Heart left ventricle (tissue), 16 donors: Measurements from ENCODE around the gene POLD2. TPM values are rescaled to one million over a fixed set of nuclear protein-coding genes. Genes with fewer than 3 reads are reported as not detected.

Experiments
- ATAC-seq, 4 donors: fragments of 200-7000 bp; cut with Tn5 transposase; one replicate each; pipeline ENCODE4 v1.9.1; 2020 to 2022; ENCODE audit warnings: moderate library complexity in 4 of 4, mild to moderate bottlenecking in 3 of 4, moderate number of reproducible peaks in 1 of 4
- DNase-seq, 5 donors: peaks; one replicate each; pipeline ENCODE4 v3.0.0-alpha.2; 2020
- H3K27ac ChIP-seq, 12 donors: fragments of 200-600 bp; sonication (generic) in 4 of 12; one replicate each; pipeline versions ENCODE4 v1.5.0 to v1.8.0; 2016 to 2022; ENCODE audit warnings: mild to moderate bottlenecking in 2 of 12
- H3K27me3 ChIP-seq, 9 donors: fragments of 200-600 bp; sonication (generic) in 2 of 9; one replicate each; pipeline versions ENCODE4 v1.5.1 to v1.8.0; 2016 to 2022; ENCODE audit warnings: mild to moderate bottlenecking in 3 of 9
- H3K36me3 ChIP-seq, 9 donors: fragments of 200-600 bp; sonication (generic) in 2 of 9; one replicate each; pipeline versions ENCODE4 v1.5.0 to v1.8.0; 2018 to 2022; ENCODE audit warnings: mild to moderate bottlenecking in 2 of 9
- H3K4me1 ChIP-seq, 12 donors: fragments of 200-600 bp; sonication (generic) in 4 of 12; one replicate each; pipeline versions ENCODE4 v1.5.0 to v1.8.0; 2016 to 2022; ENCODE audit warnings: mild to moderate bottlenecking in 3 of 12
- H3K4me3 ChIP-seq, 12 donors: fragments of 200-600 bp; sonication (generic) in 4 of 12; one replicate each; pipeline versions ENCODE4 v1.5.0 to v1.8.0; 2017 to 2022; ENCODE audit warnings: mild to moderate bottlenecking in 9 of 12, moderate library complexity in 4 of 12
- H3K9me3 ChIP-seq, 12 donors: fragments of 200-600 bp; sonication (generic) in 4 of 12; one replicate each; pipeline versions ENCODE4 v1.5.0 to v1.8.0; 2016 to 2022; ENCODE audit warnings: mild to moderate bottlenecking in 1 of 12
- CTCF ChIP-seq, 12 donors: fragments of 200-600 bp; sonication (generic) in 4 of 12; IDR thresholded peaks; one replicate each; pipeline versions ENCODE4 v1.5.0 to v1.8.0; 2018 to 2022; ENCODE audit warnings: antibody characterized with exemption in 12 of 12, mild to moderate bottlenecking in 5 of 12
- POLR2A ChIP-seq, 2 donors: fragments of 450-650 bp; IDR thresholded peaks; one replicate each; pipeline ENCODE4 v1.6.1; 2017; ENCODE audit warnings: antibody characterized with exemption in 2 of 2, mild to moderate bottlenecking in 2 of 2, moderate library complexity in 2 of 2
- WGBS, 4 donors: extraction: QIAGEN DNeasy Blood & Tissue Kit in 2 of 4; methylation state at CpG; one replicate each; pipeline versions ENCODE4 v1.1.5 to v1.1.7; 2013 to 2018; 5-methylcytosine and 5-hydroxymethylcytosine counted together
- intact Hi-C, 10 donors: fragments of 100-400 bp; cut with DNase I; formaldehyde crosslinking; loops; one replicate each; pipeline versions ENCODE4 v1.11.1 to v1.14.2; 2022
- polyA plus RNA-seq, 2 donors: library from polyadenylated mRNA; stranded (reverse); fragments of 200-250 nt; gene quantifications; one replicate each; pipeline ENCODE4 v1.2.3, GENCODE V29; 2013
- total RNA-seq, 9 donors: library from RNA; depleted of rRNA in 2 of 9; stranded (reverse); fragments of >200 nt in 2 of 9; fragmentation: NEBNext Ultra II Directional in 3 of 9; extraction: Animal tissue kit (Norgen Biotek cat#: 25700) in 3 of 9; gene quantifications; one replicate each; pipeline versions ENCODE4 v1.1.0 to v1.2.4, GENCODE V29; 2016 to 2023
- donor health status: ischemic (EF 13 %, LVEDD 7.1; RV severe dilation, severe dysfunction).
- donor health status: healthy with polysubstance abuse.
- donor health status: DM: no; HTN: yes; CAD: no.
- donor health status: DM: no; HTN: no; CAD: no.
- donor health status: ischemic (EF 25% LVEDD 6.9; RV normal size, moderate dysfunction).
- donor health status: ischemic (EF 25% LVEDD 5.7; RV mildly dilated, moderate dysfunction).
- donor health status: healthy.
- donor health status: DM: yes; HTN: yes; CAD: no.
- donor health status: ischemic (EF 35%, LVEDD 5.7; RV mildly dilated, moderate dysfunction).
- donor health status: nonischemic (EF 11% LVEDD 7.7; RV severe dilation, severe dysfunction).
- donor health status: DM: yes; HTN: yes; CAD: no.
- donor health status: PGD.
- donor health status: ischemic (EF 29% LVEDD 5.4; RV normal size, mild dysfunction).
- donor health status: nonischemic (EF 23%, LVEDD 6.1; RV moderate dilation, normal function).

POLD2 gene
- total and polyA plus RNA-seq, 11 donors, result 67.0 to 176 (median 89.2) TPM

DNA sequence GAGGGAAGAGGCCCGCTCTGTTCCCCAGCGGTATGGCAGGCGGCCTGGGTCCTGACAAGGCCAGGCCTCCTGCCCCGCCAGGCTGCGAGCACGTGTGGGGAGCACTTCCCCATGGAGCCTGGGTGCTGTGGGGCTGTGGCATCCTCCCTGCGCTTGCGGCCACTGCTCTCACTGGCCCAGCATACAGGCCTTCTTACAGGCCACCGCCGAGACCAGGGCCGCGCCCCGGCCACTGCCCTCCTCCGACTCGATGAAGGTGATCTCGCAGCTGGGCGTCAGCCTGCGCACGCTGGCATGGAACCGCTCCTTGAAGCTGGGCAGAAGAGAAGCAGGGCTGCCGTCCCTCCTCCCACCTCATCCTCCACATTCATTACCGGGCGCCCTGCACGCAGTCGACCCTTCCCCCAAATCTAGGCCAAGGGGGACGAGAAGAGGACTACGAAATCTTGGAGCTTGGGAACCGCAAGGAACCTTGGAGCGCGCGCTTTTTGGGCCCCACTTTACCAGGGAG lies 21.7 kb upstream of the POLD2 start:
- TF ChIP-seq POLR2A (IDR thresholded peaks at IDR 0.05) (no peak), CTCF (IDR thresholded peaks at IDR 0.05) (no peak)

GRCh38 chr7:44144426-44144967 lies 21.1 kb upstream of the POLD2 start:
- intact Hi-C loops, result loop anchor here in 1 of 10 donors (5.0 kb wide), 1 partner anchor 48 kb away; no protein-coding TSS in a partner anchor
- TF ChIP-seq CTCF (IDR thresholded peaks at IDR 0.05) (no peak), POLR2A (IDR thresholded peaks at IDR 0.05) (no peak)
- DNase-seq (no peak), ATAC-seq (no peak)
- Histone ChIP-seq H3K4me3 (no peak overlapping the region), H3K27me3 (peaks cover 0 to 18% (median 0%) of the 10 kb centered on the region in 9 donors), H3K36me3 (no peaks in the 10 kb centered on the region), H3K9me3 (no peaks in the 10 kb centered on the region), H3K27ac (no peak overlapping the region), H3K4me1 (peaks cover 0 to 22% (median 12%) of the 10 kb centered on the region in 12 donors)
- WGBS, 4 donors, result 84 to 93% (median 91%) methylated on average over 6 of the region's 6 CpGs

More for the DNA sequence above, 21.7 kb upstream of the POLD2 start:
- DNase-seq (no peak), ATAC-seq (no peak)
- Histone ChIP-seq H3K4me1 (peaks cover 0 to 22% (median 12%) of the 10 kb centered on the region in 12 donors), H3K9me3 (no peaks in the 10 kb centered on the region), H3K36me3 (no peaks in the 10 kb centered on the region), H3K4me3 (peak overlapping the region in 10 of 12 donors; percentile 44 to 68 (median 54)), H3K27ac (no peak overlapping the region), H3K27me3 (peaks cover 0 to 18% (median 0%) of the 10 kb centered on the region in 9 donors)
- intact Hi-C loops, result loop anchor here in 2 of 10 donors (5.0 kb wide), 1 partner anchor 47 kb away; no protein-coding TSS in a partner anchor
- WGBS, 4 donors, result 71 to 78% (median 75%) methylated on average over 18 to 31 of the region's 31 CpGs

GRCh38 chr7:44143646-44144250 lies 20.4 kb upstream of the POLD2 start:
- H3K27ac ChIP-seq, result no peak overlapping the region
- 63 to 83% (median 71%) methylated on average over 6 of the region's 6 CpGs for WGBS, 4 donors
- DNase-seq, result no peak
- no peak for TF ChIP-seq CTCF (IDR thresholded peaks at IDR 0.05)
- no peak for TF ChIP-seq POLR2A (IDR thresholded peaks at IDR 0.05)
- no peak for ATAC-seq
- H3K9me3 ChIP-seq, result no peaks in the 10 kb centered on the region
- H3K4me1 ChIP-seq, result peaks cover 0 to 22% (median 12%) of the 10 kb centered on the region in 12 donors
- peaks cover 0 to 18% (median 0%) of the 10 kb centered on the region in 9 donors for H3K27me3 ChIP-seq
- no peak overlapping the region for H3K4me3 ChIP-seq
- intact Hi-C loops, result loop anchor here in 1 of 10 donors (5.0 kb wide), 1 partner anchor 49 kb away; no protein-coding TSS in a partner anchor
- no peaks in the 10 kb centered on the region for H3K36me3 ChIP-seq

GRCh38 chr7:44142028-44142427 lies 18.7 kb upstream of the POLD2 start:
- peaks cover 0 to 22% (median 12%) of the 10 kb centered on the region in 12 donors for H3K4me1 ChIP-seq
- no peak for ATAC-seq
- intact Hi-C loops, result loop anchor here in 1 of 10 donors (5.0 kb wide), 1 partner anchor 50 kb away; no protein-coding TSS in a partner anchor
- TF ChIP-seq POLR2A (IDR thresholded peaks at IDR 0.05) (no peak), CTCF (IDR thresholded peaks at IDR 0.05) (no peak)
- DNase-seq, result peak in 1 of 5 donors; percentile 21
- no peak overlapping the region for H3K27ac ChIP-seq
- H3K9me3 ChIP-seq, result no peaks in the 10 kb centered on the region
- 88 to 94% (median 92%) methylated on average over 4 of the region's 4 CpGs for WGBS, 4 donors
- peaks cover 0 to 18% (median 0%) of the 10 kb centered on the region in 9 donors for H3K27me3 ChIP-seq
- H3K36me3 ChIP-seq, result no peaks in the 10 kb centered on the region
- no peak overlapping the region for H3K4me3 ChIP-seq
